Esophagus squamous epithelium (tissue), 5 donors: ENCODE data around the gene ZNF384. TPM values are rescaled to one million over a fixed set of nuclear protein-coding genes. Genes with fewer than 3 reads are reported as not detected.

Source experiments
- DNase-seq: peaks from one replicate; lab custom pipeline; 2025; lab: John Stamatoyannopoulos, UW
- H3K27ac ChIP-seq, 4 donors: fragments of 200-600 bp; sonication (generic); one replicate each; pipeline ENCODE4 v1.5.1; 2016 to 2019; ENCODE audit warnings: mild to moderate bottlenecking in 1 of 4
- H3K27me3 ChIP-seq, 4 donors: fragments of 200-600 bp; sonication (generic); 1 replicate in 3 of 4; 2 replicates in 1 of 4; pipeline versions ENCODE4 v1.5.1 to v1.6.0; 2017 to 2021; ENCODE audit warnings: antibody characterized with exemption in 1 of 4
- H3K36me3 ChIP-seq, 3 donors: fragments of 200-600 bp; sonication (generic); one replicate each; pipeline ENCODE4 v1.5.1; 2016 to 2019
- H3K4me1 ChIP-seq, 3 donors: fragments of 200-600 bp; sonication (generic); one replicate each; pipeline ENCODE4 v1.5.1; 2017 to 2019
- H3K4me3 ChIP-seq, 4 donors: fragments of 200-600 bp; sonication (generic); 1 replicate in 3 of 4; 2 replicates in 1 of 4; pipeline ENCODE4 v1.5.1; 2016 to 2019; ENCODE audit warnings: mild to moderate bottlenecking in 2 of 4, moderate library complexity in 1 of 4
- H3K9me3 ChIP-seq, 3 donors: fragments of 200-600 bp; sonication (generic); one replicate each; pipeline ENCODE4 v1.5.1; 2016 to 2019
- POLR2A ChIP-seq, 4 donors: fragments of 450-650 bp; IDR thresholded peaks; one replicate each; pipeline ENCODE4 v1.6.1; 2017; ENCODE audit warnings: antibody characterized with exemption in 4 of 4, mild to moderate bottlenecking in 4 of 4, moderate library complexity in 3 of 4
- WGBS, 2 donors: methylation state at CpG; one replicate each; pipeline ENCODE4 v1.1.5; 2018; 5-methylcytosine and 5-hydroxymethylcytosine counted together
- intact Hi-C: fragments of 100-400 bp; cut with DNase I; formaldehyde crosslinking; loops from one replicate; pipeline ENCODE4 v1.15.0; 2022
- small RNA-seq, 4 donors: library from RNA; depleted of rRNA; stranded (forward); fragments of <200 nt; gene quantifications; one replicate each; pipeline ENCODE3, GENCODE V24; 2016
- total RNA-seq, 4 donors: library from RNA; depleted of rRNA; stranded (reverse); fragments of >200 nt; gene quantifications; one replicate each; pipeline ENCODE4 v1.1.0, GENCODE V29; 2016
- TF ChIP-seq, protein P1 (sequence below), 6 experiments: fragments of 450-650 bp in 4 of 6; fragments of 200-600 bp in 2 of 6; sonication (generic) in 2 of 6; IDR thresholded peaks; one replicate each; pipeline ENCODE4 v1.5.1; 2016 to 2019; ENCODE audit warnings: antibody characterized with exemption in 6 of 6, mild to moderate bottlenecking in 4 of 6, moderate library complexity in 4 of 6
- donor health status: DM: yes; HTN: yes; CAD: no.

The ZNF384 gene
- total RNA-seq, 4 donors from 2014 or later = 19.6 to 36.2 (median 26.8) TPM

DNA sequence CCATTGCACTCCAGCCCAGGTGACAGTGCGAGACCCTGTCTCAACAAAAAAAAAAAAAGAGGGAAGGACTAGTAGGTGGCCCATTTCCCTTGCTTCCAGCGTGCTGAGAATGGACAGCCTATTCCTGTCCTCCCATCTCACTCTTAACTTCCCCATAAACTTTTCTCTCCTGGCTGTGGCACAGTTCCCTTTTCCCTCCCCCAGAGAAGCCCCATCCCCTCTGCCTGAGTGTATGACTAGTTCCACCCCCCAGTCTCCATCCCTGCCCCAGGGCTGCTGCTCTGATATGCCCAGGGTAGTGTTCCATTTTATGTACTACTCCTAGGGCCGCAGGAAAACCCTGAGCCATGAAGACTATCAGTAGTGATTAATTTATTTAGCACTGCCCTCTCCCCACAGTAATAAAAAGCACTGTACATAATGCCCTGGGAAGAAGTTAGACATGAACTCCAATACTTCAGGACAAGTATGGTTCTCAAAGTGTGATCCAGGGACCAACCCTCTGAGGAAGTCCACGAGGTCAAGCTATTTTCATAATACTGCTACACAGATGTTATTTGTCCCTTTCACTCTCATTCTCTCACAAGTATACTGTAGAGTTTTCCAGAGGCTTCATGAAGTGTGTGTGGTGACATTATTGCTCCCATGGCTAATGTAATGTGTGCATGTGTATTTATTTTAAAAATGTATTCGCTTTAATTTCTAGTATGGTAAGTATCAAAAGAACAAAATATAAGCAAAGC, 70.5 kb downstream of the ZNF384 start:
- WGBS, 2 donors = 59 to 77% methylated on average over 4 of the region's 5 CpGs
- peaks cover 0 to 27% (median 10%) of the 10 kb centered on the region in 3 donors for H3K36me3 ChIP-seq
- H3K27me3 ChIP-seq = peaks cover 0 to 11% (median 0%) of the 10 kb centered on the region in 4 donors
- intact Hi-C loops = loop anchor here (10.0 kb wide), 1 partner anchor 46 kb away; the partner anchor contains the start of gene ING4
- H3K27ac ChIP-seq = peak overlapping the region in 1 of 4 donors; percentile 6
- no peaks in the 10 kb centered on the region for H3K9me3 ChIP-seq
- H3K4me1 ChIP-seq = peaks cover 7 to 22% (median 12%) of the 10 kb centered on the region in 3 donors
- no peak for DNase-seq
- no peak for TF ChIP-seq POLR2A (IDR thresholded peaks at IDR 0.05)
- TF ChIP-seq, protein P1, sequence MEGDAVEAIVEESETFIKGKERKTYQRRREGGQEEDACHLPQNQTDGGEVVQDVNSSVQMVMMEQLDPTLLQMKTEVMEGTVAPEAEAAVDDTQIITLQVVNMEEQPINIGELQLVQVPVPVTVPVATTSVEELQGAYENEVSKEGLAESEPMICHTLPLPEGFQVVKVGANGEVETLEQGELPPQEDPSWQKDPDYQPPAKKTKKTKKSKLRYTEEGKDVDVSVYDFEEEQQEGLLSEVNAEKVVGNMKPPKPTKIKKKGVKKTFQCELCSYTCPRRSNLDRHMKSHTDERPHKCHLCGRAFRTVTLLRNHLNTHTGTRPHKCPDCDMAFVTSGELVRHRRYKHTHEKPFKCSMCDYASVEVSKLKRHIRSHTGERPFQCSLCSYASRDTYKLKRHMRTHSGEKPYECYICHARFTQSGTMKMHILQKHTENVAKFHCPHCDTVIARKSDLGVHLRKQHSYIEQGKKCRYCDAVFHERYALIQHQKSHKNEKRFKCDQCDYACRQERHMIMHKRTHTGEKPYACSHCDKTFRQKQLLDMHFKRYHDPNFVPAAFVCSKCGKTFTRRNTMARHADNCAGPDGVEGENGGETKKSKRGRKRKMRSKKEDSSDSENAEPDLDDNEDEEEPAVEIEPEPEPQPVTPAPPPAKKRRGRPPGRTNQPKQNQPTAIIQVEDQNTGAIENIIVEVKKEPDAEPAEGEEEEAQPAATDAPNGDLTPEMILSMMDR (IDR thresholded peaks at IDR 0.05) = no peak
- H3K4me3 ChIP-seq = no peak overlapping the region

Small RNA genes lying within 50 kb of the gene (small RNA-seq; reads per million reads assigned to genes)
- gene RNU6-781P = 0 reads per million in 4 donors

Other genes with a start within 250 kb of the ZNF384 start
- 1 to 10 TPM in 3 of 4 donors, under 1 TPM in 1; 0.49 to 4.2 (median 2.9) TPM for gene CD27, start 244.4 kb downstream of the ZNF384 start, total RNA-seq
- 10 to 100 TPM in 3 of 4 donors, 1 to 10 TPM in 1; 7.7 to 25.6 (median 18.2) TPM for gene TAPBPL, start 237.3 kb downstream of the ZNF384 start, total RNA-seq
- gene VAMP1, start 218.7 kb downstream of the ZNF384 start, total RNA-seq = 1 to 10 TPM; 1.2 to 9.1 (median 5.1) TPM
- 10 to 100 TPM; 36.3 to 95.5 (median 72.6) TPM for gene MRPL51, start 196.1 kb downstream of the ZNF384 start, total RNA-seq
- gene NCAPD2, start 195.3 kb downstream of the ZNF384 start, total RNA-seq = 10 to 100 TPM; 25.6 to 73.2 (median 55.9) TPM
- gene GAPDH, start 154.9 kb downstream of the ZNF384 start, total RNA-seq = 1,000 to 10,000 TPM; 2,526 to 4,151 (median 3,597) TPM
- gene IFFO1, start 133.3 kb downstream of the ZNF384 start, total RNA-seq = 1 to 10 TPM in 3 of 4 donors, under 1 TPM in 1; 0.76 to 7.4 (median 2.7) TPM
- 10 to 100 TPM; 36.0 to 51.9 (median 48.2) TPM for gene NOP2, start 121.1 kb downstream of the ZNF384 start, total RNA-seq
- gene CHD4, start 82.0 kb downstream of the ZNF384 start, total RNA-seq = 100 to 1,000 TPM; 116 to 165 (median 127) TPM
- 10 to 100 TPM; 12.8 to 46.0 (median 17.4) TPM for gene LPAR5, start 53.4 kb downstream of the ZNF384 start, total RNA-seq
- gene ACRBP, start 41.9 kb downstream of the ZNF384 start, total RNA-seq = 1 to 10 TPM in 2 of 4 donors, under 1 TPM in 1, not detected in 1; 0.35 to 4.0 (median 3.2) TPM
- 10 to 100 TPM in 3 of 4 donors, 1 to 10 TPM in 1; 8.3 to 37.0 (median 26.9) TPM for gene ING4, start 26.3 kb downstream of the ZNF384 start, total RNA-seq
- under 1 TPM in 2 of 4 donors, not detected in 2; 0.11 to 0.19 TPM for gene PIANP, start 11.4 kb upstream of the ZNF384 start, total RNA-seq
- 10 to 100 TPM; 39.6 to 57.5 (median 49.1) TPM for gene COPS7A, start 34.7 kb upstream of the ZNF384 start, total RNA-seq
- gene MLF2, start 63.8 kb upstream of the ZNF384 start, total RNA-seq = 100 to 1,000 TPM; 158 to 170 (median 162) TPM
- 100 to 1,000 TPM in 3 of 4 donors, 10 to 100 TPM in 1; 78.2 to 149 (median 123) TPM for gene PTMS, start 77.0 kb upstream of the ZNF384 start, total RNA-seq
- under 1 TPM in 3 of 4 donors, not detected in 1; 0.35 to 0.76 (median 0.50) TPM for gene LAG3, start 83.1 kb upstream of the ZNF384 start, total RNA-seq
- 10 to 100 TPM in 1 of 4 donors, 1 to 10 TPM in 3; 1.2 to 11.8 (median 5.0) TPM for gene CD4, start 100.2 kb upstream of the ZNF384 start, total RNA-seq
- gene GPR162, start 132.4 kb upstream of the ZNF384 start, total RNA-seq = 1 to 10 TPM in 3 of 4 donors, not detected in 1; 1.3 to 2.3 (median 1.5) TPM
- gene P3H3, start 139.0 kb upstream of the ZNF384 start, total RNA-seq = 1 to 10 TPM; 2.6 to 6.6 (median 4.4) TPM
- under 1 TPM in 1 of 4 donors, not detected in 3; 0.76 TPM for gene GNB3, start 151.6 kb upstream of the ZNF384 start, total RNA-seq
- 10 to 100 TPM in 3 of 4 donors, 1 to 10 TPM in 1; 5.9 to 20.0 (median 12.8) TPM for gene CDCA3, start 161.9 kb upstream of the ZNF384 start, total RNA-seq
- 10 to 100 TPM; 50.6 to 60.0 (median 54.0) TPM for gene USP5, start 162.8 kb upstream of the ZNF384 start, total RNA-seq
- gene TPI1, start 178.2 kb upstream of the ZNF384 start, total RNA-seq = 100 to 1,000 TPM; 547 to 938 (median 723) TPM
- gene SPSB2, start 183.9 kb upstream of the ZNF384 start, total RNA-seq = 10 to 100 TPM in 1 of 4 donors, 1 to 10 TPM in 3; 4.3 to 15.8 (median 7.9) TPM
- 1 to 10 TPM; 2.3 to 5.9 (median 4.8) TPM for gene LRRC23, start 215.4 kb upstream of the ZNF384 start, total RNA-seq
- gene ENO2, start 225.2 kb upstream of the ZNF384 start, total RNA-seq = 1 to 10 TPM; 5.0 to 8.0 (median 5.5) TPM
- 10 to 100 TPM; 12.2 to 28.8 (median 22.2) TPM for gene ATN1, start 238.6 kb upstream of the ZNF384 start, total RNA-seq